H4 (cell line): ENCODE measurements around the gene SPG7. TPM values are rescaled to one million over a fixed set of nuclear protein-coding genes. Genes with fewer than 3 reads are reported as not detected.

Experiments used
- DNase-seq: peaks from one replicate; pipeline ENCODE4 v3.0.0-alpha.2; 2015; ENCODE audit warnings: low spot score
- total RNA-seq: library from RNA; depleted of rRNA; stranded (reverse); fragments of >200 nt; shearing (Covaris generic); gene quantifications from 2 replicates; pipeline ENCODE4 v1.2.3, GENCODE V29; 2014; rRNA removed

Gene SPG7
- total RNA-seq, 1 experiment from 2014 or later: 45.0 TPM

DNA sequence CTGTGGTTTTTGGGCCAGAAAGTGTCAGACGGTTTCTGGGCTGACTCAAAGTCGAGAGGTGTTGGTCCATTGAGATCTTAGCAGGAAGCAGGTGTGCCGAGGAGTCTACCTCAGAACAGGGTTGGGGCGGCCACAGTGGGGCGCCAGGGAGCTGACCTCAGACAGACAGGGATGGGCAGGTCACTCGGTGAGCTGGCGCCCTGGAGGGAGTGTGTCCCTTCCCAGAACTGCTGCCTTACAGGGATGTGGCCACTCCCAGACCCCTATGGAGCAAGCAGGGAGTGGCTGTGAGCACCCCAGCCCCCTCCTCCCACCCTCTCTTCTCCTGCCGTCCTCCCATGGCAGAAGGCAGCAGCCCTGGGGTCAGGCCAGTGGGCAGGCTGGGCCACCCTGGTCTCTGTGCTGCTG, 91.3 kb downstream of the SPG7 start:
- no peak for DNase-seq

DNA sequence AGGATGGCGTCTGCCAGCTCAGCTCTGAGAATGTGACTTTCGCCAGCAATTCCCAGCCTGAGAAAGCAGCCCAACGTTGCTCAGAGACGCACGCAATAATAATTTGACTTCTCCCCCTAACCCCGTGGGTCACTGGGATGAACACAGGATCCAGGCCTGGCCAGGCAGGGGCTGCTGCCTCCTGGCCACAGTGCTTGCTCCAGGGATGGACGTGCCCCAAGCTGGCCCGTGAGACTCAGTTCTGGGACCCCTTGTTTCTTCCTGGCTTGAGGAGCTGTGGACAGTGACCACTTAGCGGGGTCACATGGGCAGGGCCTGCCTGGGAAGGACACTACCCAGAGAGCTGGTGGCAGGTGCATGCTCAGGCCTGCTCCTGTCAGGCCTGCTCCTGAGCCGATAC, 91.7 kb downstream of the SPG7 start:
- no peak for DNase-seq

DNA sequence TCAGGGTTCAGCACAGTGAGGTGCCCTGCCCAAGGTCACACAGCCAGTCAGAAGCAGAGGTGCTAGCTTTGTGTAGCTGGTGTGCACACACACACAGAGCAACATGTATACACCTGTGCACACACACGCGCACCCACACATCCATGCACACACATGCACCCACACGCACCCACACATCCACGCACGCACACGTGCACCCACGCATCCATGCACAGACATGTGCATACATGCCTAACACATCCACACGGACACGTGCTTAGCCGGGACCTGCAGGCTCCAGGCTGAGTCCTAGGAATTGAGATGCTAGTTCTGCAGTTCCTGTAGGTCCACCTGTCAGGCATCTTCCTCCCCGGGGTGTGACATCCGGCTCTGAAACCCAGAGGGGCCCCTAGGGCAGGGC, 92.2 kb downstream of the SPG7 start:
- no peak for DNase-seq

DNA sequence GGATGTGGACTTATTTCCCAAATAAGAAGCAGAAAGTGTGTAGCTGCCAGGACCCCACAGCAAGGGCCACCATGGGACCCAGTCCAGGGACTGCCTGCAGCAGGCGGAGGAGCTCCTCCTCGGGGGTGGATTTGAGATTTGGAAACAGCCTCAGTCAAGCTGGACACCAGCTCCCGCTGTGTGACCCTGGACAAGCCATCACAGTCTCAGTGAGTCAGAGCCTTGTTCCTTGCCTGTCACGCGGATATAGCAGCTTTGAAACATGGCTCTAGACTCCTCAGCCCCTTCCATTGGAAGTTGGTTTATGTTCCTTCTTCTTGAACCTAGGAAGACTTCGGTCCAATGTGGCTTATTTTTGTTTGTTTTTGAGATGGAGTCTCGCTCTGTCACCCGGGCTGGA, 92.8 kb downstream of the SPG7 start:
- no peak for DNase-seq

DNA sequence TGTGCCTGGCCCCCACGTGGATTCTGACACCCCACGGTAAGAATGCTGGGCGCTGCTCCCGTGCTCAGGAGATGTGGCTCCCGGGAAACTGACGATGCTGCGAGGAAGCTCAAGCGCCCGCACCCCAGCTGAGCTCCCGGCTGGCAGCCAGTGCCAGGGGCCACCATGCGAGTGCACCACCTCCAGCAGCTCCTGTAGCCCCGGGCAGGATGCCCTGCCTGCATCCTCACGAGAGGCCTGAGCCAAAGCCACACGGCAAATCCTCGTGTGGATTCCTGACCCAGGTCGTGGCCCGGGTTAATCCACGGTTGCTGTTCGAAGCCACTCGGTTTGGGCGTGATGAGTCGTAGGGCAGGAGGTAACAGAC, 93.7 kb downstream of the SPG7 start:
- DNase-seq: no peak

DNA sequence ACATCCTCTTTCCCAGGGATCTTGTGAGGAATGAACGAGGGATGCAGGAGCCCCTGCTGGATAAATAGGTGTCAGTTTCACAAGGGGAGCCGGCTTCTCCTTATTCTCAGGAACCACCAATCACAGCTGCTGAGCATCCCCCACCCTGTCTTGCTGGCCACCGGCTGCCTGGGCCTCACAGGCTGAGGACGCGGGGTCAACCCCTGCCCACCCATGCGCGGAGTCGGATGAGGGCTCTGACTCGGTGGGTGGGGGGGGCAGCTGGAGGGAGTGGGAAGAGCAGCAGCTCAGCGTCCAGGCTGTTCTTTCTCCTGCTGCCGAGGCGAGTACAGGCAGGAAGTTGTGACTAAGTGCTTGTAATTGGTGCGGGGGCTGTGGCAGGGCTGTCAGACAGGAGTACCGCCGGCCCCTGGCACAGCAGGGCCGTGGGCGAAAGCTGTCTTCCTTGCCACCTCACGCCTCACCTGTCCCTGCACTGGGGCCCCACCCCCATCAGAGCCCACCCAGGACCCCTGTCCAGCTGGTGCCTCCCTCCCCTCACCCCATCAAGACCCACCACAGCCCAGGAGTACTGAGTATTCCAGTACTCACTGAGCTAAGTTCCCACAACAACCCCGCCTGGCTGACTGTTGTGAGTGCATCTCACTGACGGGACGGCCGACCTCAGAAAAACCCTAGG, 94.2 kb downstream of the SPG7 start:
- peak; percentile 87 for DNase-seq

DNA sequence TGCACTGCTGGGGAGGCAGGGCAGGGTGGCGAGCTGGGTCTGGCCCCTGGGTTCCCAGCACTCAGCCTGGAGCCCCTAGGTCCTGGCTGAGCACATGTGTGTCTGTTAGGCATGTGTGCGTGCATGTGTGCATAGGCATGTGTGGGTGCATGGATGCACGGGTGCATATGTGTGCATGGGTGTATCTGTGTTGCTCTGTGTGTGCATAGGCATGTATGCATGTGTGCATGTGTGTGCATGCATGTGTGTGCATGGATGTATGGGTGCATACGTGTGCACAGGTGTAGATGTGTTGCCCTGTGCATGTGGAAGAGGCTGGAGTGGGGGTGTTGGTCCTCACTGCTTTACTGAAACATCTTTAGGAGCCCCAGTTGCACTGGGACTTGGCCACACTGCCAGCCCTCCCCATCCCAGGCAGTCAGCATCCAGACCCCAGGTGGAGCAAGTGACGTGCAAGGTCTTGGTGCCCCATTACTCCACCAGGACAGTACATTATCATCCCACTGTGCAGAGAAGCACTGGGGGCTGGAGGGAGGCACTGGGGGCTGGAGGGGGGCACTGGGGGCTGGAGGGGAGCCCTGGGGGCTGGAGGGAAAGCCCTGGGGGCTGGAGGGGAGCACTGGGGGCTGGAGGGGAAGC, 94.9 kb downstream of the SPG7 start:
- DNase-seq: no peak

DNA sequence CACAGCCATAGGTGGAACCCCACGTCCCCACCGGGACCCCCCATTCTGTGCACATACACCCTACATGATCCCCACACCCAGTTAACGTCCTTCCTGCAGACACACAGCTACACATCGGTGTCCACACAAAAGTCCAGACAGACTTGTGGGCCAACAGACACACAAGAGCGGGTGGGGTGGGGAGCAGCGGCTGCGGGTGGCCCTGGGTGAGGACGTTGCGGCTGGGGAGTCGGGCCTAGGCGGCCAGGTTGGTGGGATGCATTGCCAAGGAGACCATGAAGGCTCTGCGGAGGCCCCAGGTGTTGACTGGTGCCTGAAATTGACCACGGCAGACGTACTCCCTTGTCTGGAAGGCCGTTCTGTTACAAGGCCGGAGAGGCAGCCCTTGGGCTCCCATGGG, 96.6 kb downstream of the SPG7 start:
- no peak for DNase-seq

DNA sequence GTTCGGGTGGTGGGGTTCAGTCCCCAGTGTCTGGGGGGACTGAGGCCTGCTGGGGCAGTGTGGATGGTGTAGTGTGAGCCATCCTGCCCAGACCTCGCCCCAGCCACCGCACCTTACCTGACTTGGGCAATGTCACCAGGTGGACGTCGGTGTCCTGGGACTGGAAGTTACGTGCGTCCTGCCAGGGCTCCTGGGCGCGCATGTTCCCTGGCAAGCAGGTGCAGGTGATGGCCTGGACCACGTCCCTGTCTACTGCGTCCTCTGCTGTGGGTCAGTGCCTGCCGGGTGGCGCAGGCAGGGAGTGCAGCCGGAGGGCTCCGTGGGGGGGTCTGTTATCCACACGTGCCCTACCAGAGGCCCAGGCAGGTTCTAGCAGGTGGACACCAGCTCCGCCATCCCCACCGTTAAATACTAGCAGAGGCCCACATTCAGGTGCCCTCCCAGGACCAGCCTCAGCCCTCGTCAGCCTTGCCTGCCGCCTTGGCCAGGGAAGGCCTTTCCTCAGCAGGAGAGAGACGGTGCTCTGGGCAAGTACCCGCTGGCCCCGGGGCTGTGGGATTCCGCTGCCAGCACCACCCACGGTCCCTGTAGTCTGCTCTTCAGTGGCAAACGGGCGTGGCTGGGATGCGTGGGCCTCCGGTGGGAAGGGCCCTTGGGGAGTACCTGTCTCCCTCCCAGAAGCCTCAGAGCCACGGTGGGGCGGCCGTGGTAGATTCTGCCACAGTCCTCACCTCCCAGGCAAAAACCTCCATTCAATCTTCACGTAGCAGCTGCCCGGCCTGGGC, 97.2 kb downstream of the SPG7 start:
- no peak for DNase-seq

DNA sequence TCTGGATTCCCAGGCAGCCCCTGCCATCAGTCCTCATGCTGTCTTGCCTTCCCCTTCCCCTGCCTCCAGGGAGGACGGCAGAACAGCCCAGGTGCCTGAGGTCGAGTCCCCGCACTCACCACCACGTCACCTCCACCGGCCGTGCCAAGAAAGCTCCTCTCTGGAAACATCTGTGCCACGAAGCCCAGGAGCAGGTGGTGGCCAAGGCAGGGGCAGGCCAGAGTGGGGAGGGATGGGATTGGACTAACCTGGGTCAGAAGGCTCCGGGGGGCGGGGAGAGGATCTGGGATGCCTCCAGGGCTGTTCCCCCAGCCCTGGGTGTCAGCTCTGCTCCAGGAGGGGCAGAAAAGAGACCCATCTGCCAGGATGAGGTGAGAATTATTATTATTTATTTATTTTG, 97.8 kb downstream of the SPG7 start:
- DNase-seq: no peak

Other genes starting within 250 kb of the SPG7 start
- 34.4 and 39.2 TPM in 2 replicates for gene ANKRD11, start 17.8 kb upstream of the SPG7 start, total RNA-seq
- gene RPL13, start 52.3 kb downstream of the SPG7 start, total RNA-seq: 3,458 and 4,141 TPM in 2 replicates
- 3.9 and 10.0 TPM in 2 replicates for gene CPNE7, start 67.4 kb downstream of the SPG7 start, total RNA-seq
- gene DPEP1, start 105.2 kb downstream of the SPG7 start, total RNA-seq: not detected in 2 replicates
- gene CHMP1A, start 149.3 kb downstream of the SPG7 start, total RNA-seq: 70.7 and 95.1 TPM in 2 replicates
- 6.4 and 9.9 TPM in 2 replicates for gene SPATA33, start 149.4 kb downstream of the SPG7 start, total RNA-seq
- gene CDK10, start 178.3 kb downstream of the SPG7 start, total RNA-seq: 23.0 and 37.5 TPM in 2 replicates
- gene SPATA2L, start 193.3 kb downstream of the SPG7 start, total RNA-seq: 8.1 and 9.2 TPM in 2 replicates
- gene VPS9D1, start 212.5 kb downstream of the SPG7 start, total RNA-seq: 4.1 and 6.0 TPM in 2 replicates
- 5.9 and 6.9 TPM in 2 replicates for gene ZNF276, start 213.1 kb downstream of the SPG7 start, total RNA-seq